Activated CD8-positive, alpha-beta T cell treated with anti-CD3 and anti-CD28 coated beads, Interleukin-2, amount 10 ng/mL, durations not matched to agents 7 days and 5 days (primary cell): Measurements from ENCODE around the gene NKAP. TPM values are rescaled to one million over a fixed set of nuclear protein-coding genes. Genes with fewer than 3 reads are reported as not detected.
"Not testable (repeated sequence)": the region's sequence is repeated elsewhere in the genome, so short reads cannot be mapped to it uniquely, and the experiment has no call there.

Source experiments
- ATAC-seq: fragments of 150-1000 bp; cut with Tn5 transposase; one replicate; pipeline ENCODE4 v1.10.0; 2021; ENCODE audit warnings: moderate library complexity
- CTCF ChIA-PET: fragments of 350-600 bp; sonication (Branson Sonifier 250); formaldehyde crosslinking; loops from one replicate; lab custom pipeline; 2021; ENCODE audit warnings: antibody characterized with exemption; lab: Charles Lee
- POLR2A ChIA-PET: fragments of 350-600 bp; sonication (Branson Sonifier 250); formaldehyde crosslinking; loops from one replicate; lab custom pipeline; 2021; ENCODE audit warnings: antibody characterized with exemption; lab: Charles Lee
- DNase-seq: peaks from one replicate; pipeline ENCODE4 v3.0.0-alpha.2; 2020
- H3K27ac Mint-ChIP-seq: one replicate; pipeline ENCODE4 v1.8.0; 2021; ENCODE audit warnings: mild to moderate bottlenecking, mixed read lengths
- H3K27me3 Mint-ChIP-seq: one replicate; pipeline ENCODE4 v1.8.0; 2021; ENCODE audit warnings: low read depth, mixed read lengths
- H3K36me3 Mint-ChIP-seq: one replicate; pipeline ENCODE4 v1.8.0; 2021; ENCODE audit warnings: low read depth, mixed read lengths
- H3K4me1 Mint-ChIP-seq: one replicate; pipeline ENCODE4 v1.8.0; 2021; ENCODE audit warnings: low read depth, mixed read lengths
- H3K4me3 Mint-ChIP-seq: one replicate; pipeline ENCODE4 v1.8.0; 2021; ENCODE audit warnings: mild to moderate bottlenecking, mixed read lengths
- H3K9me3 Mint-ChIP-seq: one replicate; pipeline ENCODE4 v1.8.0; 2022; ENCODE audit warnings: mixed read lengths; ENCODE audit not compliant: insufficient read depth
- total RNA-seq, 2 experiments: library from RNA; stranded (reverse); gene quantifications; one replicate each; pipeline ENCODE4 v1.2.3, GENCODE V29; 2021

The NKAP gene
- total RNA-seq: 1 to 10 TPM; 6.5 to 7.6 TPM

DNA sequence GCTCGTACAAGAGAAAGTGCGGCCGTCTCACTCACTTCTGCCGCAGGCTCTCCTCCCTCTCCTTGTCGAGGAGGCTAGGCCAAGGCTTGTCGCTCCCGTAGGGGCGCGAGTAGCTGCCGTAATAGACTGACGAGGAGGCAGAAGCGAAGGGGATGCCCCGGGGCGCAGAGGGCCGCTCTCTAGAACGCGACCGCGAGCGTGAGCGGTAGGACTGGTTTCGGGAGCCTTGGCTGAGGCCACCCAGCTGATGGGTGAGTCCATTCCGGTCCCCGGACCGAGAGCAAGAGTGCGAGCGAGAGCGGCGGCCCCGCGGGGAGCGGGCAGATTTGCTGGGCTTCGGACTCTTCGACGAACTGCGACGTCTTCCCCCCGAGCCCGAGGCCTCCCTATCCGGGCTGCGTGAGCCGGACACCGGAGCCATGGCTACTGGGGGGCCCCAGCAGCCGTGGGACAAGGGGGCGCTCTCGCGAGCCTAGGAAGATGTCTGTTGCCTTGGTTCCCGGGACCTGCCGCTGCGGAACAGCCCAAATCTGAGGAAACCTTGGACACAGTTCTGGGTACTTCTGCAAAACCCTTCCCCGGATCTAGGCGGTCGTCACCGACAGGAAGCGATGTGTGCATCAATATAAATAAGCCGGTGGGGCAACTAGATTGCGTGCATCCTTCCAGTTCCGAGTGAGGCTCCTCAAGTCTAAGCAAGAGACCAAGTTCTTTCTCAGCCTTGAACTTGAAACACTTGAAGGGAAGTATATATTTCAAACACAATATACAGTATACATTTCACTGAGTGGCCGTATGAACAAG, at the start of gene NKAP:
Gene NKAP, minus strand, starts transcription at position 567 of the 804 bp plus-strand sequence. Its CDS starts 146 bp downstream, at position 421.
- DNase-seq (peak; percentile 84), ATAC-seq (peak; percentile 83)
- Mint-ChIP-seq H3K36me3 (peaks cover 3% of the 10 kb centered on the region), H3K27me3 (peaks cover under 1% of the 10 kb centered on the region), H3K27ac (peak within 1 kb of the TSS; percentile 97), H3K9me3 (no peaks in the 10 kb centered on the region), H3K4me1 (peaks cover 22% of the 10 kb centered on the region), H3K4me3 (peak within 1 kb of the TSS; percentile 95)
- POLR2A ChIA-PET: no interaction called here
- CTCF ChIA-PET: no interaction called here

DNA sequence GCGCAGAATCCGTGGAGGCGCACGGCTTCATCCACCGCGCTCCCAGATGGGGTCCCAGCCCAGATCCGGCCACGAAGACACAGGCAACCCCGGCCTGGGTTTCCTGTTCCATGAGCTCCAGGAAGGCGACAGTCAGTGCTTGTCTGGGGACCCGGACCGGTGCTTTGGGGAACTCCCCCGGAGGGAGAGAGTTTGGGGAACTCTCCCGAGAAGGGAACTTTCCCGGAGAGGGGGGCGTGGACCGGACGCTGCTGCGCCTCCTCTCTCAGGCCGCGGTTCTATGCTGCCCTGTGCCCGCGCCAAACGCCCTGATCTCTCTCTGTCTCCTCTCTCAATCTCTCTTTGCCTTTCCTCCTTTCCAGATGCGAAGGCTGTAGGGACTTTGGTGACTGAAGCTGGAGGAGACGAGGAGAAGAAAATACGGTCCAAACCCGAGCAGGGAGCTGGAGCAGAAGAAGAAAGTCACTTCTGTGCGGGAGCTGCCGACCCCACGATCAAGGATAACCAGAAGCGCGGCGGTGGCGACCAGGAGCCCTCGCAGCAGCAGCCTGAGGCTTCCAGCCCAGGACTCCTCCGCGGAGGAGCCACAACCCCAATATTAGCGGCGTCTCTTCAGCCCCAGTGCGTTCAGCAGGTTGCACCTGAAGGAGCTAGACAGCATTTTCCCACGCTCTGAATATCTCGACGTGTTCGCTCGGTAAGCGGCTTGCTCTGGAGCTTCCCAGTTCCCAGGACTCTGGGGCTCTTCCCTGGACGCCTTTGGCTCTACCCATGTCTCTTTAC, 47.6 kb upstream of the NKAP start:
- ChIA-PET POLR2A (interaction anchor here (0.6 kb wide), 1 partner anchor 9 kb away, joined by 6 read pairs; no protein-coding TSS in a partner anchor), CTCF (no interaction called here)
- Mint-ChIP-seq H3K4me3 (peak overlapping the region; percentile 58), H3K9me3 (no peaks in the 10 kb centered on the region), H3K27ac (no peak overlapping the region), H3K27me3 (peaks cover 52% of the 10 kb centered on the region), H3K36me3 (no peaks in the 10 kb centered on the region), H3K4me1 (peaks cover 15% of the 10 kb centered on the region)
- DNase-seq (peak; percentile 20), ATAC-seq (peak; percentile 36)

DNA sequence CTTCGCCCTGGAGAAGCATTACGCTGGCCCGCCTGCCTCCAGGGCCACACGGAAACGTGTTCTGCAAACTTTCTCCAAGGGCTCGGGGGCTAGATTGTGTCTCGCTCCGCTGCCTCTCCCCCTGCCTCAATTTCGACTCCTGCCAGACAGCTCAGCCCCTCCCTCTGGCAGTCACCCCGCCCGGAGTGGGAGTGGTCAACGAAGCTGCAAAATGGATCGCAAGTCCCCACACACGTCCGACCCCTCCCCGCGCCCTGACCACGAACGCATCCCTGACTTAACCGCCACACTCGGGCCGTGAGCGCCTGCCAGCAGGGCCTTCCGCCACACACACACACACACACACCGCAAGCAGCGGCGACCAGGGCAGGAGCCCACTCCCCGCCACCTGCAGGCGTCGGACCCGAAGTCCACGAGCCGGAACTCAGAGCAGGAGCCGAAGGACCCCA, 47.0 kb upstream of the NKAP start:
- DNase-seq (no peak), ATAC-seq (peak; percentile 8)
- Mint-ChIP-seq H3K27ac (no peak overlapping the region), H3K4me1 (peaks cover 15% of the 10 kb centered on the region), H3K27me3 (peaks cover 50% of the 10 kb centered on the region), H3K9me3 (no peaks in the 10 kb centered on the region), H3K36me3 (no peaks in the 10 kb centered on the region), H3K4me3 (peak overlapping the region; percentile 58)
- ChIA-PET POLR2A (no interaction called here), CTCF (interaction anchor here (0.8 kb wide), 1 partner anchor 9 kb away, joined by 3 read pairs; no protein-coding TSS in a partner anchor)

DNA sequence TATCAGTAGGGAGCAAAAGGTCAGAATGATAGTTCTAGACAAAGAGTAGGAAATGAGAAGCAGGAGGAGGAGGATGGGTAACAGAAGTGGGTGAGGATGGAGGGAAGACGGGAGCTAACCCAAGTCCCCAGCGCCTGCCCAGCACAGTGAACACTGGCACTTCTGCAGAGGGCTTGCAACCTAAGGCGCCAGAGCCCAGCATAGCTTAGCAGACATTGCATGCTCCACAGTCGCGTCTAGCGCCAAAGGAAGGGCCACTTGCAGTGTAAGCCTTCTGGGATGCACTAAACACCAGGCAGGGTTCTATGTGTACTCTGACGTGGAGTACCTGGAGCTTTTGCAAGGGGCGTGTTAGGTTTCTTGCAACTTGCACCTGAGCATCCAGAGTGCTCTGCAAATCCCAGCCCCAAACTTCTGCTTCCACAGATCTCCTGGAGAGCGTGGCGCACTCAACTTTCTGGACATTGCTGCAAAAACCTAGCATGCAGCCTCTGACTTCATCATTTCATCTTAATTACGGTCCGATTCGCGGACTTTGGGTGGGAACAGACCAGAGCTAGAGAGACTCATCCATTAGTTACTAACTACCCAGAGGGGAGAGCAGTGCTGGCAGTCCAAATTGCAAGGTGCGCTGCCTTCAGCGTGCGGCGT, 46.5 kb upstream of the NKAP start:
- Mint-ChIP-seq H3K4me3 (peak overlapping the region; percentile 58), H3K9me3 (no peaks in the 10 kb centered on the region), H3K27me3 (peaks cover 53% of the 10 kb centered on the region), H3K27ac (no peak overlapping the region), H3K36me3 (no peaks in the 10 kb centered on the region), H3K4me1 (peaks cover 15% of the 10 kb centered on the region)
- ChIA-PET CTCF (interaction anchor here (0.7 to 0.8 kb wide), 2 partner anchors 9 to 12 kb away, joined by 3 read pairs; no protein-coding TSS in a partner anchor), POLR2A (no interaction called here)
- DNase-seq (no peak), ATAC-seq (peak; percentile 42)

DNA sequence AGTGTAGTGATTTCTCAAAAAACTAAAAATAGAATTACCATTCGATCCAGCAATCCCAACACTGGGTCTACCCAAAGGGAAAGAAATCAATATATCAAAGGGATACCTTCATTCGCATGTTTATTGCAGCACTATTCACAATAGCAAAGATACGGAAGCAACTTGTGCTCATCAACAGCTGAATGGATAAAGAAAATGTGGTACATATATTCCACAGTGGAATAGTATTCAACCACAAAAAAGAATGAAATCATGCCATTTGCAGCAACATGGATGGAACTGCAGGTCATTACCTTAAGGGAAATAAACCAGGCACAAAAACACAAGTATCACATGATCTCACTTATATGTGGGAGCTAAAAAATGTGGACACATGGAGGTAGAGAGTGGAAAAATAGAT, 42.7 kb upstream of the NKAP start:
- Mint-ChIP-seq H3K4me1 (peaks cover 14% of the 10 kb centered on the region), H3K9me3 (no peaks in the 10 kb centered on the region), H3K27ac (no peak overlapping the region), H3K36me3 (no peaks in the 10 kb centered on the region), H3K4me3 (no peak overlapping the region), H3K27me3 (peaks cover 39% of the 10 kb centered on the region)
- POLR2A ChIA-PET: no interaction called here
- ATAC-seq (no peak), DNase-seq (no peak)
- CTCF ChIA-PET: interaction anchor here (1.5 kb wide), 1 partner anchor 228 kb away, joined by 3 read pairs; no protein-coding TSS in a partner anchor

DNA sequence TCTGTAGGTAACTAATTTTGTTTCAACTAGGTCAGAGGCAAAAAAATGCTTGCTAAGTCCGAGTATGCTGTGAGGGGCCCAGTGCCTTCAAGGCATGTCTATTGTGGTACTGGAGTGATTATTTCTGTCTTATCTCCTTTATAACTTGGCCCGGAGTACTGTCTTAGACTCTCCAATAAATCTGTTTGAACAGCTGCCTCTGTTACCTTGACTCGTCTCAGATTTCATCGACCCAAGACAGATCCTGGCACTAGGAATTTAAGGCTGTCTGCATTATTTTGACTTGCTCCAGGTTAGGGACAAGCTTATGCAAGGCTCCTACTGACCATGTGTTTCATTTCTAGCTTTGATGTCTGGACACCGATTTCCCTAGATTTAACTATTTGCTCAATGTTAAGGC, 41.1 kb upstream of the NKAP start:
- Mint-ChIP-seq H3K4me1 (peaks cover under 1% of the 10 kb centered on the region), H3K27ac (no peak overlapping the region), H3K4me3 (no peak overlapping the region), H3K27me3 (peaks cover 26% of the 10 kb centered on the region), H3K9me3 (no peaks in the 10 kb centered on the region), H3K36me3 (no peaks in the 10 kb centered on the region)
- ATAC-seq (no peak), DNase-seq (no peak)
- POLR2A ChIA-PET: no interaction called here
- CTCF ChIA-PET: no interaction called here

DNA sequence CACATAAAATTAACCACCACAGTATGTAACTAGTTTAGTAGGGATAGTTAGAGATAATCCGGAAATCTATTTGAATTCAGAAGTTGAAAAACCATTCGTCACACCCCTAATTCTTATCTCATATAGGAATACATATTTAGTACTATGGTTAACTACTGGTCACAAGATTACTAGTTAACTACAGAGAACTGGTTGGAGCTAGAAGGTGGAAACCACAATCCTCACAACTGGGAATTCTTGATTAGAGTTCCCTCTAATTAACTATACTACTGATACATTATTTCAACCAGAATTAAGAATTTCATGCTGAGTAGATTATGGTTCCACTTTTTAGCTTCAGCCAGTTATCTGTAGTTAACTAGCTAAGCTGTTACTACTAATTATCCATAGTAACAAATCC, 39.9 kb upstream of the NKAP start:
- DNase-seq (no peak), ATAC-seq (no peak)
- Mint-ChIP-seq H3K27ac (no peak overlapping the region), H3K4me3 (no peak overlapping the region), H3K4me1 (no peaks in the 10 kb centered on the region), H3K27me3 (peaks cover 20% of the 10 kb centered on the region), H3K9me3 (no peaks in the 10 kb centered on the region), H3K36me3 (no peaks in the 10 kb centered on the region)
- CTCF ChIA-PET: no interaction called here
- POLR2A ChIA-PET: no interaction called here

DNA sequence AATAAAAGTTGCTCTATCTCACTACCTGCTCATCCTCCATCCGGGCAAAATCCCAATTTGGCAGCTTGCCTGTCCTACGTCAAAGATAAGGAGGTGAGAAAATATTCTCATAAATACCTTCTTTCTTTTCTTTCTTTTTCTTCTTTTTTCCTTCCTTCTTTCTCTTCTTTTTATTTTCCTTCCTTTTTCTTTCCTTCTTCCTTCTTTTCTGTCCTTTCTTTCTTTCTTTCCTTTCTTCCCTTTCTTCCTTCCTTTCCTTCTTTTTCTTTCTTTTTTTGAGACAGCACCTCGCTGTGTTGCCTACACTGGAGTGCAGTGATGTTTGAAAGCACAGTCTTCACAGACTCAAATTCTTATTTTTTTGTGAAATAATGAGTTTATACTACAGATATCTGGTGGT, 38.6 kb upstream of the NKAP start:
- Mint-ChIP-seq H3K4me3 (no peak overlapping the region), H3K27ac (no peak overlapping the region), H3K27me3 (peaks cover 16% of the 10 kb centered on the region), H3K4me1 (no peaks in the 10 kb centered on the region), H3K9me3 (no peaks in the 10 kb centered on the region), H3K36me3 (no peaks in the 10 kb centered on the region)
- ATAC-seq: no peak
- POLR2A ChIA-PET: no interaction called here
- CTCF ChIA-PET: interaction anchor here (1.0 to 1.2 kb wide), 3 partner anchors 11 to 537 kb away, joined by 3 read pairs; no protein-coding TSS in a partner anchor
- DNase-seq: no peak

DNA sequence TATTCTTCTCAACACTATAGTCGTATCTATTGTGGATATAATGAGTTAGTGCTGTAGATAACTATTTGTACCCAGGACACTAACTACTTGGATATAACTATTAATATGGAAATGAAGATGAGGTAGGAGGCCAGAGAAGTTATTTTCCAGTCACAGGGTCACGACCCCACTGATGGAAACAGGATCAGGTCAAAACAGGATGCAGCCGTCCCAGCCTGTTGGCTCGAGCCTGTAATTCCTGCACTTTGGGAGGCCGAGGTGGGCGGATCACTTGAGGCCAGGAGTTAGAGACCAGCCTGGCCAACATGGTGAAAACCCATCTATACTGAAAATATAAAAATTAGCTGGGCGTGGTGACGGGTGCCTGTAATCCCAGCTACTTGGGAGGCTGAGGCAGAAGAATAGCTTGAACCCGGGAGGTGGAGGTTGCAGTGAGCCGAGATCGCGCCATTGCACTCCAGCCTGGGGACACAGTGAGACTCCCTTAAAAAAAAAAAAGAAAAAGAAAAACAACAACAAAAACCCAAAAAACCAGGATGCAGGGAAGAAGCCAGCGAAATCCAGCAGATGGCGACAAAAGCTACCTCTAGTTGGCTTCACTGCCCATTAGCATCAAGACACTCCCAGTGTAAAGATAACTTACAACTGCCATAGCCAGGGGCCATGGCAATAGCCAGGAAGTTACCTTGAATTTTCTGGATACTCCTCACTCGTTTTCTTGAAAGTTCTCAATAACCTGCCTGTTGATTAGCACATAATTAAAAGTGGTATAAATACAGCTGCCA, 37.9 kb upstream of the NKAP start:
- H3K27ac Mint-ChIP-seq: no peak overlapping the region
- POLR2A ChIA-PET: no interaction called here
- DNase-seq: peak; percentile 38
- no peaks in the 10 kb centered on the region for H3K4me1 Mint-ChIP-seq
- CTCF ChIA-PET: interaction anchor here (1.0 to 1.2 kb wide), 6 partner anchors 9 to 536 kb away, joined by 3 read pairs; no protein-coding TSS in a partner anchor
- no peak for ATAC-seq
- no peaks in the 10 kb centered on the region for H3K36me3 Mint-ChIP-seq
- H3K9me3 Mint-ChIP-seq: no peaks in the 10 kb centered on the region
- peaks cover 16% of the 10 kb centered on the region for H3K27me3 Mint-ChIP-seq
- no peak overlapping the region for H3K4me3 Mint-ChIP-seq

DNA sequence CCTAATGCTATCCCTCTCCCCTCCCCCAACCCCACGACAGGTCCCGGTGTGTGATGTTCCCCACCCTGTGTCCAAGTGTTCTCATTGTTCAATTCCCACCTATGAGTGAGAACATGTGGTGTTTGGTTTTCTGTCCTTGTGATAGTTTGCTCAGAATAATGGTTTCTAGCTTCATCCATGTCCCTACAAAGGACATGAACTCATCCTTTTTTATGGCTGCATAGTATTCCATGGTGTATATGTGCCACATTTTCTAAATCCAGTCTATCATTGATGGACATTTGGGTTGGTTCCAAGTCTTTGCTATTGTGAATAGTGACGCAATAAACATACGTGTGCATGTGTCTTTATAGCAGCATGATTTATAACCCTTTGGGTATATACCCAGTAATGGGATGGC, 33.6 kb upstream of the NKAP start:
- H3K4me3 Mint-ChIP-seq, H3K9me3 Mint-ChIP-seq, H3K36me3 Mint-ChIP-seq, H3K27ac Mint-ChIP-seq, ATAC-seq, H3K4me1 Mint-ChIP-seq, DNase-seq, POLR2A ChIA-PET, H3K27me3 Mint-ChIP-seq: not testable (repeated sequence)
- CTCF ChIA-PET: interaction anchor here (0.6 kb wide), 1 partner anchor 13 kb away, joined by 3 read pairs; no protein-coding TSS in a partner anchor

DNA sequence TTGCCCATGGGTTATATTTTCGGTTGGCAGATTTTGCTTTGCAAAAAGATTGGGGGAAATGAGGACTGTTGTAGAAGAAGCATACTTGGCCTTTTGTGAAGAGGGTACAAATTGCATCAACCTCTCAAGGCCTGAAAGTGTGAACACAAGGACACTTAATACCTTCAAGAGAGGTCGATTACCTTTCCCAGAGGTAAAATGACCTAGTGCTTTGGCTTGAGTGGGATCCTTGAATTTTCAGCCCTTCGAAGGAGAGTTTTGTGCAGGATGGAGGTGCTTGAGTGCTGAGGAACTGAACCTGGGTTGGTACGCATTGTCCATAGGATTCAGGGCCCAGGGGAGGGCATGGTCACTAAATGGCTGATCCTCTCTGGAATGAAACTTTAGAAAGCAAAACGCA, 27.6 kb upstream of the NKAP start:
- ChIA-PET POLR2A (no interaction called here), CTCF (no interaction called here)
- Mint-ChIP-seq H3K4me1 (no peaks in the 10 kb centered on the region), H3K9me3 (no peaks in the 10 kb centered on the region), H3K27ac (no peak overlapping the region), H3K36me3 (no peaks in the 10 kb centered on the region), H3K27me3 (peaks cover 3% of the 10 kb centered on the region), H3K4me3 (no peak overlapping the region)
- no peak for ATAC-seq
- DNase-seq: no peak
